Omental fat pad (tissue), 4 donors: ENCODE measurements around the gene ZMAT1. TPM values are rescaled to one million over a fixed set of nuclear protein-coding genes. Genes with fewer than 3 reads are reported as not detected.

Source experiments
- small RNA-seq: library from RNA; depleted of rRNA; stranded (forward); fragments of <200 nt; gene quantifications from one replicate; pipeline ENCODE3, GENCODE V24; 2016
- total RNA-seq, 4 donors: library from RNA; depleted of rRNA; stranded (reverse); fragments of >200 nt; gene quantifications; one replicate each; pipeline ENCODE4 v1.1.0, GENCODE V29; 2016

Gene ZMAT1
- total RNA-seq, 4 donors from 2014 or later = 5.3 to 14.5 (median 6.3) TPM

Small RNA genes lying within 50 kb of the gene (small RNA-seq; reads per million reads assigned to genes)
- gene RNU6-345P = not detected

Other genes starting within 250 kb of the ZMAT1 start
- gene TCEAL2, start 193.7 kb upstream of the ZMAT1 start, total RNA-seq = 10 to 100 TPM in 1 of 4 donors, 1 to 10 TPM in 2, under 1 TPM in 1; 0.95 to 15.1 (median 2.3) TPM
- gene TCEAL6, start 210.5 kb upstream of the ZMAT1 start, total RNA-seq = 1 to 10 TPM in 1 of 4 donors, not detected in 3; 9.7 TPM
- gene BEX5, start 223.9 kb upstream of the ZMAT1 start, total RNA-seq = 1 to 10 TPM in 2 of 4 donors, under 1 TPM in 1, not detected in 1; 0.84 to 5.8 (median 2.1) TPM